Karpas-422 (cell line): ENCODE results near the gene TACO1. TPM values are rescaled to one million over a fixed set of nuclear protein-coding genes. Genes with fewer than 3 reads are reported as not detected.
A peak's percentile ranks its signal among the peaks of the same experiment; 100 is the strongest.

Experiments used
- DNase-seq: peaks from one replicate; pipeline ENCODE4 v3.0.0-alpha.2; 2015
- H2AFZ ChIP-seq: fragments of 200-600 bp; sonication (generic); 2 replicates; pipeline ENCODE4 v1.6.1; 2014; ENCODE audit warnings: antibody characterized with exemption, low read length, mixed read lengths
- H3K27ac ChIP-seq: fragments of 200-600 bp; sonication (generic); 2 replicates; pipeline ENCODE4 v1.5.1; 2014; ENCODE audit warnings: mild to moderate bottlenecking, low read length, moderate library complexity
- H3K27me3 ChIP-seq: fragments of 200-600 bp; sonication (generic); 2 replicates; pipeline ENCODE4 v1.6.1; 2014; ENCODE audit warnings: low read length, mixed read lengths
- H3K36me3 ChIP-seq: fragments of 200-600 bp; sonication (generic); 2 replicates; pipeline ENCODE4 v1.6.1; 2014; ENCODE audit warnings: low read length, mixed read lengths; ENCODE audit not compliant: insufficient read depth
- H3K4me1 ChIP-seq: fragments of 200-600 bp; sonication (generic); 2 replicates; pipeline ENCODE4 v1.6.1; 2014; ENCODE audit warnings: mild to moderate bottlenecking, low read length, mixed read lengths
- H3K4me2 ChIP-seq: fragments of 200-600 bp; sonication (generic); 2 replicates; pipeline ENCODE4 v1.6.1; 2014; ENCODE audit warnings: low read length, low read depth, mild to moderate bottlenecking; ENCODE audit not compliant: poor library complexity, severe bottlenecking
- H3K4me3 ChIP-seq: fragments of 200-600 bp; sonication (generic); 2 replicates; pipeline ENCODE4 v1.5.1; 2014; ENCODE audit warnings: mild to moderate bottlenecking, antibody characterized with exemption, low read length, mixed read lengths
- H3K79me2 ChIP-seq: fragments of 200-600 bp; sonication (generic); 2 replicates; pipeline ENCODE4 v1.6.1; 2014; ENCODE audit warnings: mild to moderate bottlenecking, low read length, mixed read lengths
- H3K9ac ChIP-seq: fragments of 200-600 bp; sonication (generic); 2 replicates; pipeline ENCODE4 v1.6.0; 2014; ENCODE audit warnings: low read length
- H3K9me2 ChIP-seq: fragments of 200-600 bp; sonication (generic), shearing (Covaris generic); replicated peaks from 2 replicates; pipeline ENCODE4 v1.6.0; 2014; ENCODE audit warnings: mild to moderate bottlenecking, low read length, moderate library complexity; ENCODE audit not compliant: insufficient read depth
- H3K9me3 ChIP-seq: fragments of 300-700, 200-600 bp; sonication (generic); 2 replicates; pipeline ENCODE4 v1.6.1; 2014; ENCODE audit warnings: low read length, mixed read lengths
- H4K20me1 ChIP-seq: fragments of 200-600 bp; sonication (generic); 2 replicates; pipeline ENCODE4 v1.6.1; 2014; ENCODE audit warnings: mild to moderate bottlenecking, antibody characterized with exemption, low read length, low read depth; ENCODE audit not compliant: insufficient read depth
- total RNA-seq: library from RNA; depleted of rRNA; stranded (reverse); fragments of >200 nt; shearing (Covaris generic); gene quantifications from 2 replicates; pipeline ENCODE4 v1.2.3, GENCODE V29; 2014; ENCODE audit warnings: low replicate concordance

The TACO1 gene
- total RNA-seq, 1 experiment from 2014 or later = 10.7 TPM

- no peaks in the 10 kb centered on the region for H3K9me3 ChIP-seq
- no peak overlapping the region for H3K4me3 ChIP-seq
- no peak overlapping the region for H3K9ac ChIP-seq
- H3K4me1 ChIP-seq = peaks cover 15% of the 10 kb centered on the region
- no peaks in the 10 kb centered on the region for H3K27me3 ChIP-seq
- no peaks in the 10 kb centered on the region for H3K9me2 ChIP-seq
- H3K4me2 ChIP-seq = no peak overlapping the region
- H3K36me3 ChIP-seq = peaks cover 17% of the 10 kb centered on the region
- no peak overlapping the region for H2AFZ ChIP-seq
- no peaks in the 10 kb centered on the region for H3K79me2 ChIP-seq
- no peak for DNase-seq
- H3K27ac ChIP-seq = no peak overlapping the region
- 0 out of 2 replicates have a peak, but pooled peaks cover 2% of the 10 kb centered on the region for H4K20me1 ChIP-seq
Measured at GRCh38 chr17:63609816-63610573, 9.3 kb downstream of the TACO1 start.

- no peaks in the 10 kb centered on the region for H3K79me2 ChIP-seq
- H3K36me3 ChIP-seq = peaks cover 16% of the 10 kb centered on the region
Measured at GRCh38 chr17:63610854-63611253, 10.2 kb downstream of the TACO1 start.

GRCh38 chr17:63611354-63611753, 10.7 kb downstream of the TACO1 start:
- H3K36me3 ChIP-seq = peaks cover 12% of the 10 kb centered on the region
- peak; percentile 71 for DNase-seq
- no peaks in the 10 kb centered on the region for H3K79me2 ChIP-seq
- H3K4me1 ChIP-seq = peaks cover 15% of the 10 kb centered on the region
- H3K9me3 ChIP-seq = no peaks in the 10 kb centered on the region
- H2AFZ ChIP-seq = no peak overlapping the region
- H3K4me2 ChIP-seq = no peak overlapping the region
- H3K9me2 ChIP-seq = no peaks in the 10 kb centered on the region
- peak overlapping the region; percentile 14; the same call in 1 of the 2 replicates for H3K27ac ChIP-seq
- H4K20me1 ChIP-seq = 0 out of 2 replicates have a peak, but pooled peaks cover 2% of the 10 kb centered on the region
- H3K4me3 ChIP-seq = no peak overlapping the region
- H3K9ac ChIP-seq = no peak overlapping the region
- no peaks in the 10 kb centered on the region for H3K27me3 ChIP-seq

More at GRCh38 chr17:63610854-63611253, 10.2 kb downstream of the TACO1 start:
- no peaks in the 10 kb centered on the region for H3K9me3 ChIP-seq
- H3K27me3 ChIP-seq = no peaks in the 10 kb centered on the region
- 0 out of 2 replicates have a peak, but pooled peaks cover 2% of the 10 kb centered on the region for H4K20me1 ChIP-seq
- H3K27ac ChIP-seq = no peak overlapping the region
- no peak overlapping the region for H3K4me3 ChIP-seq
- H3K4me1 ChIP-seq = peaks cover 15% of the 10 kb centered on the region
- DNase-seq = no peak
- H3K4me2 ChIP-seq = no peak overlapping the region
- H2AFZ ChIP-seq = no peak overlapping the region
- no peak overlapping the region for H3K9ac ChIP-seq
- no peaks in the 10 kb centered on the region for H3K9me2 ChIP-seq

GRCh38 chr17:63613663-63614062, 13.0 kb downstream of the TACO1 start:
- Histone ChIP-seq H4K20me1 (no peaks in the 10 kb centered on the region), H3K36me3 (no peaks in the 10 kb centered on the region; the same call in 1 of the 2 replicates), H3K27me3 (no peaks in the 10 kb centered on the region), H2AFZ (no peak overlapping the region), H3K9me3 (no peaks in the 10 kb centered on the region), H3K79me2 (no peaks in the 10 kb centered on the region), H3K9ac (no peak overlapping the region), H3K9me2 (no peaks in the 10 kb centered on the region), H3K27ac (no peak overlapping the region), H3K4me1 (peaks cover 15% of the 10 kb centered on the region), H3K4me3 (no peak overlapping the region), H3K4me2 (no peak overlapping the region)
- DNase-seq = no peak

- Histone ChIP-seq H2AFZ (peak overlapping the region; percentile 73; the same call in 1 of the 2 replicates), H3K36me3 (no peaks in the 10 kb centered on the region), H3K4me1 (peaks cover 32% of the 10 kb centered on the region), H3K27me3 (no peaks in the 10 kb centered on the region), H3K79me2 (peaks cover 34% of the 10 kb centered on the region), H3K4me2 (peak overlapping the region; percentile 92), H3K9me2 (no peaks in the 10 kb centered on the region), H4K20me1 (peaks cover 11% of the 10 kb centered on the region; the same call in 1 of the 2 replicates), H3K9ac (peak overlapping the region; percentile 77), H3K4me3 (peak overlapping the region; percentile 73), H3K27ac (no peak overlapping the region; the same call in 1 of the 2 replicates), H3K9me3 (no peaks in the 10 kb centered on the region)
- peak; percentile 47 for DNase-seq
Measured at GRCh38 chr17:63621229-63621683, 20.6 kb downstream of the TACO1 start.

GRCh38 chr17:63621684-63622573, 21.2 kb downstream of the TACO1 start, which contains the start of gene MAP3K3:
MAP3K3 (plus strand) TSS chr17:63622417; CDS start chr17:63622760, 343 bp downstream.
- Histone ChIP-seq H3K27ac (no peak within 1 kb of the TSS; the same call in 1 of the 2 replicates), H3K27me3 (no peaks in the 10 kb centered on the region), H3K79me2 (peaks cover 40% of the 10 kb centered on the region), H3K4me3 (peak within 1 kb of the TSS; percentile 87), H3K9ac (peak within 1 kb of the TSS; percentile 88), H3K9me3 (no peaks in the 10 kb centered on the region), H3K4me1 (peaks cover 32% of the 10 kb centered on the region), H3K36me3 (no peaks in the 10 kb centered on the region), H3K4me2 (peak within 1 kb of the TSS; percentile 92), H4K20me1 (peaks cover 11% of the 10 kb centered on the region; the same call in 1 of the 2 replicates), H3K9me2 (no peaks in the 10 kb centered on the region), H2AFZ (peak within 1 kb of the TSS; percentile 73; the same call in 1 of the 2 replicates)
- peak; percentile 100 for DNase-seq

- Histone ChIP-seq H3K9me3 (no peaks in the 10 kb centered on the region), H3K4me1 (peaks cover 32% of the 10 kb centered on the region), H3K79me2 (peaks cover 48% of the 10 kb centered on the region), H2AFZ (peak overlapping the region; percentile 73; the same call in 1 of the 2 replicates), H3K9ac (peak overlapping the region; percentile 88), H3K27ac (no peak overlapping the region), H3K9me2 (no peaks in the 10 kb centered on the region), H3K36me3 (no peaks in the 10 kb centered on the region), H3K4me2 (peak overlapping the region; percentile 92), H3K4me3 (peak overlapping the region; percentile 87), H4K20me1 (peaks cover 11% of the 10 kb centered on the region; the same call in 1 of the 2 replicates), H3K27me3 (no peaks in the 10 kb centered on the region)
- DNase-seq = peak; percentile 80
Measured at GRCh38 chr17:63622574-63623390, 22.1 kb downstream of the TACO1 start.
